HG03521 (cell line): ENCODE measurements around the gene BRIX1.
"Not testable (repeated sequence)": the region's sequence is repeated elsewhere in the genome, so short reads cannot be mapped to it uniquely, and the experiment has no call there.

ENCODE experiments used
- ATAC-seq: cut with Tn5 transposase; IDR thresholded peaks from one replicate; pipeline ENCODE4 v1.9.1; 2021; ENCODE audit warnings: mild to moderate bottlenecking, moderate library complexity; ENCODE audit not compliant: unreplicated experiment

BRIX1 gene

DNA sequence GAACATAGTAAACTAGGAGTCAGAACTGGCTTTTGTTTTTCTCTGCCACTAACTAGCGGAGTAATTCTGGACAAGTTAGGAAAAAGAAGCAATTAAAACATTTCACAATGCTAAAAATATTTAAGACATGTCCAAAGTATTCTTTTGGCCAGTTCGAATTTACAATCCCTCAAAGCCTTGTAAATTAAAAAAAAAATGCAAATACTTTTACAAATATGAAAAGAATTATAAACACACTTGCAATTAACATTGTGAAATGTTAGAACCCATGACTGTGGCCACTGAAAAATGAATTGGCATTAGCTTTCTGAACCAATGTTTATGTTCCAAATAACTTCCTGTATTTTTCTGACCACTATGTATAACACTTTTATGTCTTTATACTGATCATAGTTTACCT is 2.4 kb upstream of the BRIX1 start:
- no peak for ATAC-seq

DNA sequence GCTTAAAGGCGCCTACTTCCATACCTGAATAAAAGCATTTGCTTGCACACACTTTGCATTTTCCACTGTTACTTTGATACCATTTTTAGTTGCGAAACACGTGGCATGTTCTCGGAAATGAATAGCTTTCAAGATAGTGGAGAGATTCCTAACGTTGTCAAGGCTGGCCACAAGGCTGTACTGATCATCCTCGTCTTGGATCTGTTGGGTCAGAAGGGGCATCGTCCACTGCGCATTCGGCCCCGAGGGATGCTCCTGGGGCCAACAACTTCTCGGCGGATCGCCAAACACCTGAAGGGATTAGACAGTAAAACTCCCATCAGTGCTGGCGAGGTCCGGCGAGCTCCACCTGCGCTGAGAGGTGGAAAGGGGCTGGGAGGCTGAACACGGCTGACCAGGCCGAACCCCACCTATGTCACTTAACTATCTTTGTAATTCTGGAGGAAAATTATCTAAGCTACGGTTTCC is 806 bp upstream of the BRIX1 start:
- peak; percentile 11 for ATAC-seq

- ATAC-seq = peak; percentile 10
These were observed 313 bp downstream of the BRIX1 start for GRCh38 chr5:34915856-34916192.

DNA sequence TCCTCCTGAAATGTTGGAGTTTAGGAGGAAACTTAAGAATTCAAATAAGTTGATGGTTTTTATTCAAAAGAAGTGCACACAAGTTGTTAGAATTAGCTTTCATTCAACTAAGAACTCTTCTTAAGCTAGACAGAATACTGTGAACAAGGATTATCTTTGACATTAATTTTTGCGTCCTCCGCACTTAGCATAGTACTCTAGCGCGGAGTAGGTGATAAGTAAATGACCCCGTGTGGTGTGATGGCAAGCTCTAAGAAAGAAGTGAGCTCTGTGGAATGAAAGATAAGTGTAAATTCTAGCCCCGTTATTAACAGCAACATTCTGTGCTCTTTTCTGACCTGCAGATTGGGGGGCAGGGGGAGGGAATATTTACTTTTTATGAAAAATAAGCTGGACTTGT is 1.0 kb downstream of the BRIX1 start:
- ATAC-seq = no peak

DNA sequence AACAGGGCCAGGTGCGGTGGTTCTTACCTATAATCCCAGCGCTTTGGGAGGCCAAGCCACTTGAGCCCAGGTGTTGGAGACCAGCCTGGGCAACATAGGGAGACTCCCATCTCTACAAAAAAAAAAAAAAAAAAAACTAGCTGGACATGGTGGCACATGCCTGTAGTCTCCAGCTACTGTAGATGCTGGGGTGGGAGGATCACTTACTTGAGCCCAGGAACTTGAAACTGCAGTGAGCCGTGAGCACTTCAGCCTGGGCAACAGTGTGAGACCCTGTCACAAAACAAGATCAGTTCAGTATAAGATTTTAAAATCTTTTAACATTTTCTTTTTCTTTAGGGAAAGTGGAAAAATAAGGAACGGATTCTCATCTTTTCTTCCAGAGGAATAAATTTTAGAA is 2.5 kb downstream of the BRIX1 start:
- ATAC-seq = no peak

DNA sequence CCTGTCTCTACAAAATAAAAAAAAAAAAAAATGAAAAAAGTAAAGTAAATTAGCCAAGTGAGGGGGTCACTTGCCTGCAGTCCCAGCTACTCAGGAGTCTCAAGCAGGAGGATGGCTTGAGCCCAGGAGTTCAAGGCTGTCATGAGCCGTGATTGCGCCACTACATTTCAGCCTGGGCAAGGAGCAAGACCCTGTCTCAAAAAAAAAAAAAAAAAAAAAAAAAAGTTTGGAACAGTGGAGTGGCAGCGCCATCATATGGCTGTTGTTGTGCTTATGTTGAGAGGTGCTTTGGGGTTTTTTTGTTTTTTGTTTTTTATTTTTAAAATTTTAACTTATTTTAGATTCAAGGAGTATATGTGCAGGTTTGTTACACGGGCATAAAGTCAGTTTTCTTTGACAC is 3.6 kb downstream of the BRIX1 start:
- ATAC-seq = no peak

DNA sequence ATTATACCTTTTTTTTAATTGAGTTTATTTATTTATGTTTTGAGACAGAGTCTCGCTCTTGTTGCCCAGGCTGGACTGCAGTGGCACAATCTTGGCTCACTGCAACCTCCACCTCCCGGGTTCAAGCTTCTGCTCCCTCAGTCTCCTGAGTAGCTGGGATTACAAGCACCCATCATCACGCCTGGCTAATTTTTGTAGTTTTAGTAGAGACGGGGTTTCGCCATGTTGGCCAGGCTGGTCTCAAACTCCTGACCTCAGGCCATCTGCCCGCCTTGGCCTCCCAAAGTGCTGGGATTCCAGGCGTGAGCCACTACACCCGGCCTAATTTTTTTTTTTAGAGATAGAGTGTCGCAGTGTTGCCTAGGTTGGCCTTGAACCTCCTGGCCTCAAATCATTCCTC is 7.7 kb downstream of the BRIX1 start:
- ATAC-seq = not testable (repeated sequence)

GRCh38 chr5:34923694-34924461 is 8.4 kb downstream of the BRIX1 start:
- no peak for ATAC-seq

DNA sequence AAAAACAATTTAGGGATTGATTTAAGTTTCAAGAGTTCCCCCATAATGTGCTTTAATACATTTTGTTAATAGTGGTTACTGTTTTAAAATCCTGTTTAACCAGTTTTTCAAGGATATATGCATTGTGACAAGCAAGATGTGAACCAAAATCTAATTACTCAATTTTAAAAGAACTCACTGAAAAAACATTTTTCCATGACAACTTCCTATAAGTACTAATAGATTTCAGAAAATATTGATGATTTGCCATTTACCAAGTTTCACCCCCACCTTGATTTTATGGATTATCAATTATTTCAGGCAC is 8.9 kb downstream of the BRIX1 start:
- ATAC-seq = no peak

GRCh38 chr5:34926318-34926888 is 10.9 kb downstream of the BRIX1 start:
- no peak for ATAC-seq

GRCh38 chr5:34927785-34928184 is 12.3 kb downstream of the BRIX1 start:
- ATAC-seq = no peak

DNA sequence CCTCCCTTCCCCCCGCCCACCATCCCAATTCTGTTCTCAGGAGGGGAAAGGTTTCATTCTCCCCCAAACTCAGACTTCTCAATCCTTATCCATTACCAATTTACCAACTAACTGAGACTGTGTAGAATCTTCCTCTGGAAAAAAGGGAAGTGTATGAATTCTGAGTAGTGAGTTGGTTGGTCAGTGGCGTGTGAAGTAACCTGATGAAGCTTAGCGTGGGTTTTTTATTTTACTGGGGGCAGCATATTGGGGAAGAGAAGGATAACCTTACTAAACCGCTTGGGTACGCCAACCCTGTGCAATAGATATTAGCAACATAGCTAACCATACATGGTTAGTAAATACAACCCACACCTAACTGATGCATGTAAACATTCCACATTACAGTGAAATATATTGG is 12.8 kb downstream of the BRIX1 start:
- no peak for ATAC-seq

DNA sequence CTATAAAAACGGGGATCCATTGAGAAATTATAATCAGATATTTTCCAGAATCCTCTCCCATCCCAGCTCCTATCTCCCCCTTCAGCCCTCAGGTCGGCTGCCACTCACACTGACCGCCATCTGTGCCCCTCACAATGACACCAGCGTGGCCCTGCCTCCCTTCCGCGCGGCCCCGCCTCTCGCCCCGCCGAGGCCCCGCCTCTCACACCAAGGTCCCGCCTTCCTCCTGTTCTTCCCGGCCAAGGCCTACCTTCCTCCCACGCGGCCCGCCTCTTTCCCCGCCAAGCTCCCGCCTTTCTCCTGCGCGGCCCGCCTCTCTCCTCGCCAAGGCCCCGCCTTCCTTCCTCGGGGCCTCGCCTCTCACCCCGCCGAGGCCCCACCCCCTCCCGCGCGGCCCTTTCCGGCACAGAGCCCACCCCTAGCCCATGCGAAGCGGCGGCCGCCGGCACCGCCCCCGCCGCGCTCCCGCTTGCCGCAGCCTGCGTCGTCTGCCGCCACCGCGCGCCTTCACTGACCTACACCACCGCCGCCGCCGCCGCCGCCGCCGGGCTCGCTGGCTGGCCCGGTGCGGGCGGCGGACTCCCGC is 13.7 kb downstream of the BRIX1 start, which contains the start of gene DNAJC21:
TSS of gene DNAJC21 (plus strand) at position 426 of the 586 bp plus-strand sequence. CDS start 261 bp downstream, outside the sequence.
- ATAC-seq = peak; percentile 86

- peak; percentile 78 for ATAC-seq
These were observed 14.4 kb downstream of the BRIX1 start for GRCh38 chr5:34929720-34930461.

DNA sequence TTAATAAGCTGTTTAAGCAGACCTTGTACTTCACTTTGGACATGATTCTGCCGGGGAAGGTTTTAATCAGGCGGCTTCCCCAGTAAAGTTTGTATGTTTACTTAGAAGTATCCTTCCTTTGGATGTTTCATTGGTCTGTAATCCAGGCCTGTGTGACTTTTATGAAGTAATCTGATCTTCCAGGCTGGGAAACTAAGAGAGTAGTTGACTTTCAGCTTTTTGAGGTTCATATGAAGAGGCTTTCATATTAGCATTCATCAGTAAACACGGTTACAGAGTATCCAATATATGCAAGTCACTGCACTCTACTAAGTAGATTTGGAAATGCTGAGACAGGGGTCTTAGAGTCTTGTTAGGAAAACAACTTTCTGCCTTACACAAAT is 14.9 kb downstream of the BRIX1 start:
- no peak for ATAC-seq

DNA sequence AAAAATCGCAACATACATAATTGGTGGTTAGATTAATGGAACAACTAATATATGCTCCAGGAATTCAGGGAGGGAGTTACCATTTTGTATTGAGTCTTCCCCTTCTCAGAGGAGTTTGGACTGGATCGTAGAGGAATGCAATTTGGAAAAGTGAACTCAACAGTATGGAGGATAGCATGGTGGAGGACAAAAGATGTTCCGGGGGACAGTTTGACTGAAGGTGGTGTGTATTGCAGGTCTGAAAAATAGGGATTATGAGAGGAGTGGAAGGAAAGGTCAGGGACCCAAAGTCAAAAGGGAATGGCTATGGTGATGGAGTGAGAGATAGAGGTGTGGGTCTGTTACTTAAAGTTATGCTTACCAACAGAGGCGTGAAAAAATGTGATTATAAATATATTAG is 15.4 kb downstream of the BRIX1 start:
- no peak for ATAC-seq

- no peak for ATAC-seq
These were observed 17.4 kb downstream of the BRIX1 start for GRCh38 chr5:34932947-34933346.

- no peak for ATAC-seq
These were observed 26.4 kb downstream of the BRIX1 start for GRCh38 chr5:34941936-34942335.

DNA sequence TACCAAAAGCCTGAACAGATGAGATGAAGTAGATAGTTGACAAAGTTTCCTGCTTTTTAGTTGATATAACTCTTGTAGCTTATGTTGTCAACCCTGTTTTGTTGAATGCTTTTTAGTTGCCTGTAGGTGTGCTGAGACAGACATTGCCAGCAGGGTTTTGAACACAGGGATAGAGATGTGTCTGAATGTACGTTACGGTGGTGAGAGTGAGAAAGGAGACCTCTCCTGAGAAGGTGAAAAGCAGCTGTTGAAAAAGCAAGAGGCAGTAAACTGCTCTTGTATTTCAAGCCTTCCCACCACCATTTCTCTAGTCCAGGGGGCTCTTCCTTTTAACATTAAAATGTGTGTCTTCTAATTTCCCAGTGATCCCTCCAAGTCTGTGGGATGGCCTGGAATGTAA is 28.5 kb downstream of the BRIX1 start:
- no peak for ATAC-seq

DNA sequence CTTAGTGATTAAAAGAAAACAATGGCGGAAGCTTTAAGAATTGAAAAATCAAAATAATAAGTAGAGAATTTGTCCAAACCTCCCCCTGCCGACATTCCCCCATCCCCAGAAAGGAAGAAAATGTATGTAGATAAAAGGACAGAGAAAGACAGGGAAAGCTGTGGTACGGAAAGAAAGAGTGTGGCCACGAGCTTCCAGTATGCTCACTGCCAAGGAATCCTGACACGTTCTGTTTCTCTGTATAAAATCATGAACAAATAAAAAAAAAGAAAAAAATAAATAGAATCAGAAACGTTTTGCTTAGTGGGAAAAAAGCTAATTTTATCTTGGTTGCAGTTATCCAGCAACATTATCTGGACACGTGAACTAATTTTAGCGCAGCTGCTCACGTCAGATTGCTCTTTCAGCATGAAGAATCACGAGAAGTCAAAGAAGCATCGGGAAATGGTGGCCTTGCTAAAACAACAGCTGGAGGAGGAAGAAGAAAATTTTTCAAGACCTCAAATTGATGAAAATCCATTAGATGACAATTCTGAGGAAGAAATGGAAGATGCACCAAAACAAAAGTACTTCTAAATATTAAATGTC is 29.0 kb downstream of the BRIX1 start:
- no peak for ATAC-seq

DNA sequence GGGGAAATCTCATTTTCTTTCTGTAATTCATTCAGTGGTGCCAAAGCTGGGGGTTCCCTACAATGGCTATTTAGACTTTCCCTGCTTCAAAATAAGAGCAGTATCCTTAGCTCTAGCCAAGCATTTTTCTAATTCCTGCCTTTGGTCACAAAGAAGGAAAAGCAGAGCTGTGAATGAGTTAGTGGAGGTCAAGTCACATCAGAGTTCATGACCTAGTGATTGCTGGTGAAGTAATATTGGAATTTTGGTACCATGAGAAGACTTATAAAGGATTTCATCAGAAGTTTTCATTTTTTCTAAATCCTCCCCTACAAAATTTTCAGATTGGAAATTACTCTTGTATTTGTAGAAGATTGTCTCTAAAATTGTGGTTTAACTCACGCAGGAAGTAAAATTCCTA is 41.8 kb downstream of the BRIX1 start:
- no peak for ATAC-seq
